Lower leg skin (tissue), 4 donors: ENCODE data around the gene GNB1. TPM values are rescaled to one million over a fixed set of nuclear protein-coding genes. Genes with fewer than 3 reads are reported as not detected.

Source experiments
- DNase-seq, 2 donors: peaks; one replicate each; pipeline ENCODE4 v3.0.0-alpha.2; 2019; ENCODE audit warnings: low spot score in 2 of 2
- H3K4me3 ChIP-seq: fragments of 200-600 bp; sonication (generic); 2 replicates; pipeline ENCODE4 v1.5.1; 2017; ENCODE audit warnings: mild to moderate bottlenecking, low read depth; ENCODE audit not compliant: poor library complexity, severe bottlenecking
- CTCF ChIP-seq, 3 donors: fragments of 450-650 bp; IDR thresholded peaks; one replicate each; pipeline ENCODE4 v1.5.1; 2016; ENCODE audit warnings: antibody characterized with exemption in 3 of 3, mild to moderate bottlenecking in 3 of 3, moderate library complexity in 2 of 3
- POLR2A ChIP-seq, 2 donors: fragments of 450-650 bp; IDR thresholded peaks; one replicate each; pipeline ENCODE4 v1.6.1; 2016 to 2017; ENCODE audit warnings: antibody characterized with exemption in 2 of 2, mild to moderate bottlenecking in 1 of 2, moderate library complexity in 1 of 2
- WGBS, 2 donors: methylation state at CpG; one replicate each; pipeline ENCODE4 v1.1.5; 2018; 5-methylcytosine and 5-hydroxymethylcytosine counted together
- intact Hi-C: fragments of 100-400 bp; cut with DNase I; formaldehyde crosslinking; loops from one replicate; pipeline ENCODE4 v1.15.0; 2023; ENCODE audit warnings: low total_unique reads
- total RNA-seq, 4 donors: library from RNA; depleted of rRNA; stranded (reverse); fragments of >200 nt; gene quantifications; one replicate each; pipeline ENCODE4 v1.1.0, GENCODE V29; 2016

The GNB1 gene
- total RNA-seq, 4 donors from 2014 or later = 103 to 141 (median 123) TPM

DNA sequence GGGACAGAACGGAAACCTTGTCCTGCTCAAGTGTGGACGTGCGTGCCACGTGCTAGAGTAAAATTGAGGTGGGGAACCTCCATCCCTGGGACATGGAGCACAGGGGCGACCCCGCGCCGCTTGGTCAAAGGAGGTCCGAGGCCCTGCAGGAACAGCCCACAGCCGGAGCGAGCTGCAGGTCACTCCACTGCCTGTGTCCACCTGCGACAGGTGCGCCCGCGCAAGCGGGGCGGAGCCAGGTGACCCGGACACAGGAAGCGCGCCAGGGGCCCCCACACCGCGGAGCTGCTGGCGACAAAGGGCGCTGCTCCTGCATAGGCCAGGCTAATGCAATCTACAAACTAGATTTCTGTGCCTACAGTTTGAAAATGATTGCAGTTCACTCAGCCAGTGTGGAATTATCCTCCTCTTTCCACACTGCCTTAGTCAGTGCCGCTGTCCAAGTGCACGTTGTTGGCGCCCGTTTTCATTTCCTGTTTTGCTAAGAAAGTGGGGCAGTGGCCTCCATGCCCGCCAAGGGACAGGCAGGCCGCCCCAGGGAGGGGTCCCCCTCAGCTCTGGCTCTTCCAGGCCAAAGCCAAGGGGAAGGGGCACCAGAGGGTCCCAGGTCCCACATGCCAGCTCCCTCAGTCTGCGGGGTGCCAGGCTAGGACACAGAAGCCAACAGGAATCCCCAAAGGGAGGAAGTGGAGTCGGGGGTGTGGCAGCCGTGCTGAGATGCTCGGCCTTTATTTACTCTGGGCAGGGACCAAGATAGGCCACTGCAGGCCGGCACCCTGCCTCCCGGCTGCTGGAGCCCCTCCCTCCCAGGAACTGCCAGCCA is 108.3 kb downstream of the GNB1 start:
- WGBS, 2 donors = 1 to 7% methylated on average over 26 to 32 of the region's 36 CpGs
- TF ChIP-seq POLR2A (IDR thresholded peaks at IDR 0.05) (no peak), CTCF (IDR thresholded peaks at IDR 0.05) (no peak)
- DNase-seq = peak; percentile 77 to 95
- peak overlapping the region; percentile 7 for H3K4me3 ChIP-seq
- intact Hi-C loops = loop anchor here (10.0 kb wide), 1 partner anchor 112 kb away; the partner anchor contains the start of gene GNB1

GRCh38 chr1:1781526-1781903 is 109.4 kb downstream of the GNB1 start:
- H3K4me3 ChIP-seq = no peak overlapping the region
- WGBS, 2 donors = 74 to 78% methylated on average over 7 of the region's 7 CpGs
- intact Hi-C loops = loop anchor here (10.0 kb wide), 1 partner anchor 113 kb away; the partner anchor contains the start of gene GNB1
- no peak for DNase-seq
- TF ChIP-seq POLR2A (IDR thresholded peaks at IDR 0.05) (no peak), CTCF (IDR thresholded peaks at IDR 0.05) (no peak)

DNA sequence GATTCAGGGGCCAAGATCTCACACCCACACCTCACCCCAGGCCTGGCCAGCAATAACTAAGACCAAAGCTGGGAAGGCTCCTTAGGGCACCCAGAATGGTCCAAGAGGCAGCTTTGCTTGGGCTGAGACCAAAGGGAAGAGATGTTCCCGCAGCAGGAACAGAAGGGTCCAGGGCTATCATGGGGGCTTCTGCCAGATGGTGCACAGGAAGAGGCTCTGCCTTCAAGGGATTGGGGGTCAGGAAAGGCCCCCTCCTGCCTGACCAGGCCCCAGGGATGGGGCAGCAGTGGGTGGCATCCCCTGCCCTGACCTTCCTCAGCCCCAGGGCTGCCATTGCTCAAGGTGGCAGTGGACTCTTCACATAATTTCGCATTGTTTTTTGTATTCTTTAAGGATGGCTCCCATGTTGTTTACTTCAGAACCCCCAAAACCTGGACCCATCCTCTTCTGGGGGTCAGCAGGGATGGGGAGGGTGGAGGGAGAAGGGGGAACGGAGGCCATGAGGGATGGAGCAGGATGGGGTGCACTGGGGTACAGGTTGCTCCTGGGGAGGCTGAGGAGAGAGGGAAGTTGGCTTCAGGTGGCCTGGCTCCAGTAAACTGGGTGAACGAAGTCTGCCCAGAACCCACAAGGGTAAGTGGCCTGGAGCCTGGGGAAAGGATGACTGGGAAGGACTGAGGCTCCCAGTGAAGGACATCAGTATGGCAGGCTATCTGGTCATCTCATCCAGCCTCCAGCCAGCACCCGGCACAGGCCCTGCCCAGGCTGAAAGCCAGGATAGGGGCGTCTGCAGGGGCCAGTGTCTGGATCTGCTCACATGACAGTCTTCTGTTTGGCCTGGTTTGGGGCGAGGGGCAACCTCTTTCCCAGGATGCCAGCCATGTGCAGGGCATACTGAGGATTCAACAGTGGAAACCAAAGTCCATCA is 110.0 kb downstream of the GNB1 start:
- TF ChIP-seq CTCF (IDR thresholded peaks at IDR 0.05) (no peak), POLR2A (IDR thresholded peaks at IDR 0.05) (no peak)
- 78 to 83% methylated on average over 7 of the region's 7 CpGs for WGBS, 2 donors
- no peak overlapping the region for H3K4me3 ChIP-seq
- intact Hi-C loops = loop anchor here (10.0 kb wide), 1 partner anchor 114 kb away; the partner anchor contains the start of gene GNB1
- DNase-seq = peak in 1 of 2 donors; percentile 88

DNA sequence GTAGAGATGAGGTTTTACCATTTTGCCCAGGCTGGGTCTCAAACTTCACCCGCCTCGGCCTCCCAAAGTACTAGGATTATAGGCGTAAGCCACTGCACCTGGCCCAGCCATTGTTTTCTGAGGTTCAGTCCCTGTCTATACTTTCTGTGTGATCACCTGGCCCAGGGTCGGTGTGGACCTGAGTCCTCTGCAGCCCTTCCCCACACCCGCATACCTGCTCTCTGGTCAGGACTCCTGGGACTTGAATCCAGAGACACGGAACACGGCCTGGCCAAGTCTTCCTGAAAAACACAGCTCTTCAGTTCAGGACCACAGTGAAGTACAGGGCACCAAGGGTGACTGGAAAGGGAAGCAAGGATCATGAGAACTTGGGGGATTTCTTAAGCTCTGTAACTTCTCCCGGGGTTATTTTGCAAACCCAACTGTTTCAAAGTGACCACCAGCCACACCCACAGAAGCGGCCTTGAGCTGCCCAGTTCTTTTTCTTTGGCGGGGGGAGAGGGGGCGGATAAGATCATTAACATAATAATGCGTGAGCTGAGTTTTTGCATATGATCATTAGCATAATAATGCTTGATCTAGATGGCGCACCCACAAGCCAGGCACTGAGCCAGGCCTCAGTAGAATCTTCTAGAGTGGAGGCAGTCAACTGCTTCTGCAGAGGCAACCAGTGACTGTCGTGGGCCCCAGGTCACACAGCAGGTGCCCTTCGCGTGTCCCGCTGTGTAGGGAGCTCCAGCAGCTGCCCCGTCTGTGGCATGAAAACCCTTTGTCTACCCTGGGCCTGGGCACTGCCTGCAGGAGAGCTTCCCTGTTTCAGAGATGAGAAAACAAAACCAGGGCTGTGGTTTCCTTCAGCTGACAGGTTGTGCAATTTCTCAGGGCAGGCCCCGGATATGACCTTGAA is 110.9 kb downstream of the GNB1 start:
- intact Hi-C loops = loop anchor here (10.0 kb wide), 1 partner anchor 115 kb away; the partner anchor contains the start of gene GNB1
- peak in 1 of 2 donors; percentile 80 for DNase-seq
- no peak overlapping the region for H3K4me3 ChIP-seq
- TF ChIP-seq CTCF (IDR thresholded peaks at IDR 0.05) (no peak), POLR2A (IDR thresholded peaks at IDR 0.05) (no peak)
- WGBS, 2 donors = 52% methylated on average over 16 to 19 of the region's 19 CpGs

- 63 to 69% methylated on average over 11 of the region's 11 CpGs for WGBS, 2 donors
- intact Hi-C loops = no loop called here
- TF ChIP-seq CTCF (IDR thresholded peaks at IDR 0.05) = no peak
- no peak for TF ChIP-seq POLR2A (IDR thresholded peaks at IDR 0.05)
- H3K4me3 ChIP-seq = no peak overlapping the region
- no peak for DNase-seq
Observed at GRCh38 chr1:1779320-1779675, 111.6 kb downstream of the GNB1 start.
